GM19397 (cell line): Measurements from ENCODE around the gene CPXM2.

Source experiments
- ATAC-seq: cut with Tn5 transposase; IDR thresholded peaks from one replicate; pipeline ENCODE4 v1.9.1; 2021; ENCODE audit warnings: mild to moderate bottlenecking, moderate library complexity; ENCODE audit not compliant: unreplicated experiment

Gene CPXM2

DNA sequence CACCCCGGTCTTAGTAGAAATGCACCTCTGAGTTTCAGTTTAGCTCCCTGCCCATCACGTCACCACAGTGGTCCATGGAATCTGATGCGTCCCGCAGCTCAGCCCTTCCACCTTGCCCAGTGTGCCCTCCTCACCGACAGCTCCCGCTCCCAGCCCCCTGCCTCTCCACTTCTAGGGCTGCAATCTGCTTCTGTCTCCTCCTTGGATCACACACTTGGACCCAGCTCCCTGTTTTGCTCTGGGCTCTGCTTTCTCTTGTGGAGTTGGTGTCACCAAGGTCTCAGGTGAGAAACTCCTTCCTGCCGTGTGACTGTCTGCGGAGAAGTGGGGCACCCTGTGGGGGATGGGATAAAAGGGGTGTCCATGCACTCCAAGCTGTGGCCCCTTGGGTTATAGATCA, 187.5 kb downstream of the CPXM2 start:
- no peak for ATAC-seq

- ATAC-seq: no peak
Measured at GRCh38 chr10:123703195-123703790, 188.3 kb downstream of the CPXM2 start.
